SHP77 treated with DMSO at 0.1 percent for 48 hours (cell line): ENCODE measurements around the gene EXOC6B.

Source experiments
- DNase-seq: peaks from one replicate; lab custom pipeline; 2025; lab: John Stamatoyannopoulos, UW

EXOC6B gene

GRCh38 chr2:72828840-72829507 lies 3.1 kb upstream of the EXOC6B start:
- no peak for DNase-seq

- no peak for DNase-seq
Measured at GRCh38 chr2:72827966-72828646, 2.3 kb upstream of the EXOC6B start.

GRCh38 chr2:72827487-72827886 lies 1.7 kb upstream of the EXOC6B start:
- DNase-seq: no peak

- DNase-seq: no peak
Measured at GRCh38 chr2:72826156-72826477, 284 bp upstream of the EXOC6B start.

- DNase-seq: no peak
Measured at GRCh38 chr2:72824224-72824842, 1.5 kb downstream of the EXOC6B start.

GRCh38 chr2:72822794-72823193 lies 3.0 kb downstream of the EXOC6B start:
- no peak for DNase-seq

GRCh38 chr2:72821983-72822382 lies 3.9 kb downstream of the EXOC6B start:
- no peak for DNase-seq

- DNase-seq: no peak
Measured at GRCh38 chr2:72821118-72821517, 4.7 kb downstream of the EXOC6B start.

- no peak for DNase-seq
Measured at GRCh38 chr2:72819501-72819900, 6.3 kb downstream of the EXOC6B start.

GRCh38 chr2:72815655-72816278 lies 10.1 kb downstream of the EXOC6B start:
- DNase-seq: no peak

GRCh38 chr2:72813841-72814240 lies 12.0 kb downstream of the EXOC6B start:
- DNase-seq: no peak

GRCh38 chr2:72810165-72810564 lies 15.7 kb downstream of the EXOC6B start:
- no peak for DNase-seq

- DNase-seq: no peak
Measured at GRCh38 chr2:72809095-72809494, 16.7 kb downstream of the EXOC6B start.

GRCh38 chr2:72806280-72806945 lies 19.4 kb downstream of the EXOC6B start:
- DNase-seq: no peak

- no peak for DNase-seq
Measured at GRCh38 chr2:72803626-72804320, 22.1 kb downstream of the EXOC6B start.

GRCh38 chr2:72803151-72803550 lies 22.7 kb downstream of the EXOC6B start:
- no peak for DNase-seq

GRCh38 chr2:72800492-72800891 lies 25.3 kb downstream of the EXOC6B start:
- no peak for DNase-seq

- no peak for DNase-seq
Measured at GRCh38 chr2:72797740-72798139, 28.1 kb downstream of the EXOC6B start.

GRCh38 chr2:72796766-72797165 lies 29.1 kb downstream of the EXOC6B start:
- no peak for DNase-seq

- DNase-seq: no peak
Measured at GRCh38 chr2:72794572-72794971, 31.3 kb downstream of the EXOC6B start.

GRCh38 chr2:72793798-72794440 lies 31.9 kb downstream of the EXOC6B start:
- no peak for DNase-seq
